KMS-11 (cell line): ENCODE measurements around the gene YAF2.

ENCODE experiments used
- H2AFZ ChIP-seq: fragments of 200-600 bp; sonication (generic); 2 replicates; pipeline ENCODE4 v1.6.1; 2016; ENCODE audit warnings: antibody characterized with exemption, mixed run types, low read depth
- H3K27ac ChIP-seq: fragments of 200-600 bp; sonication (generic); 2 replicates; pipeline ENCODE4 v1.6.1; 2016; ENCODE audit warnings: mild to moderate bottlenecking, mixed run types
- H3K27me3 ChIP-seq: fragments of 200-600 bp; sonication (generic); 2 replicates; pipeline ENCODE4 v1.6.1; 2017; ENCODE audit warnings: mild to moderate bottlenecking, low read depth, mixed run types, moderate library complexity; ENCODE audit not compliant: insufficient read depth
- H3K36me3 ChIP-seq: fragments of 200-600 bp; sonication (generic); 2 replicates; pipeline ENCODE4 v1.6.1; 2017; ENCODE audit warnings: mild to moderate bottlenecking, mixed run types; ENCODE audit not compliant: insufficient read depth
- H3K4me1 ChIP-seq: fragments of 200-600 bp; sonication (generic); 2 replicates; pipeline ENCODE4 v1.6.1; 2016; ENCODE audit warnings: mild to moderate bottlenecking, low read depth, mixed run types; ENCODE audit not compliant: poor library complexity, severe bottlenecking
- H3K4me2 ChIP-seq: fragments of 200-600 bp; sonication (generic); 2 replicates; pipeline ENCODE4 v1.7.0; 2016; ENCODE audit warnings: mild to moderate bottlenecking, mixed run types
- H3K4me3 ChIP-seq: fragments of 200-600 bp; sonication (generic); IDR thresholded peaks from 2 replicates; pipeline ENCODE4 v1.6.1; 2017; ENCODE audit warnings: low read depth, low read length, mixed read lengths; ENCODE audit not compliant: insufficient read depth
- H3K79me2 ChIP-seq: fragments of 200-600 bp; sonication (generic); 2 replicates; pipeline ENCODE4 v1.6.1; 2016; ENCODE audit warnings: low read depth, mixed run types; ENCODE audit not compliant: insufficient read depth
- H3K9ac ChIP-seq: fragments of 200-600 bp; sonication (generic); 2 replicates; pipeline ENCODE4 v1.6.1; 2016; ENCODE audit warnings: mild to moderate bottlenecking, mixed run types
- H4K20me1 ChIP-seq: fragments of 200-600 bp; sonication (generic); 2 replicates; pipeline ENCODE4 v1.6.1; 2016; ENCODE audit warnings: mild to moderate bottlenecking, mixed run types; ENCODE audit not compliant: insufficient read depth
- TF ChIP-seq, protein P1 (sequence below): fragments of 200-600 bp; sonication (generic); conservative IDR thresholded peaks from 2 replicates; pipeline ENCODE4 v1.6.1; 2017; ENCODE audit warnings: low read depth, mild to moderate bottlenecking, antibody characterized with exemption, low read length, moderate library complexity, mixed read lengths

YAF2 gene

DNA sequence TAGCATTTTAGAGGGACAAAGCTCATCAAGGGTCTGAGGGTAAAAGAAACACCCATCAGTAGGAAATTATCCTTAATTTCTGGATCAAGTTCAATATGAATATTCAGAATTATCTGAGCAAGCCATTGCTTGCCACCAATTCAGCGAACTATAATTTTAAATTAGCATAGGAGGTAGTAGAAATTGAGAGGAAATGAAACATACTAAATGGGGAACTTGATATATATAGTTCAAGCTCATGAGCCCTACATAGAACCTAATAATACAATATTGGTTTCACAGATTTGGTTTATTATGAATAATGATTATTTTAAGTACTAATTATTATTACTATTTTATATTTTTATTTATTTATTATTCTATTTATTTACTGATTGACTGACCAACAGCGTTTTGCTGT lies 51.3 kb downstream of the YAF2 start:
- H3K27me3 ChIP-seq, result no peaks in the 10 kb centered on the region
- no peaks in the 10 kb centered on the region for H3K36me3 ChIP-seq
- no peak overlapping the region for H3K4me2 ChIP-seq
- no peaks in the 10 kb centered on the region for H3K4me1 ChIP-seq
- no peak overlapping the region for H3K4me3 ChIP-seq
- no peaks in the 10 kb centered on the region for H3K79me2 ChIP-seq
- no peaks in the 10 kb centered on the region for H4K20me1 ChIP-seq
- TF ChIP-seq, protein P1, sequence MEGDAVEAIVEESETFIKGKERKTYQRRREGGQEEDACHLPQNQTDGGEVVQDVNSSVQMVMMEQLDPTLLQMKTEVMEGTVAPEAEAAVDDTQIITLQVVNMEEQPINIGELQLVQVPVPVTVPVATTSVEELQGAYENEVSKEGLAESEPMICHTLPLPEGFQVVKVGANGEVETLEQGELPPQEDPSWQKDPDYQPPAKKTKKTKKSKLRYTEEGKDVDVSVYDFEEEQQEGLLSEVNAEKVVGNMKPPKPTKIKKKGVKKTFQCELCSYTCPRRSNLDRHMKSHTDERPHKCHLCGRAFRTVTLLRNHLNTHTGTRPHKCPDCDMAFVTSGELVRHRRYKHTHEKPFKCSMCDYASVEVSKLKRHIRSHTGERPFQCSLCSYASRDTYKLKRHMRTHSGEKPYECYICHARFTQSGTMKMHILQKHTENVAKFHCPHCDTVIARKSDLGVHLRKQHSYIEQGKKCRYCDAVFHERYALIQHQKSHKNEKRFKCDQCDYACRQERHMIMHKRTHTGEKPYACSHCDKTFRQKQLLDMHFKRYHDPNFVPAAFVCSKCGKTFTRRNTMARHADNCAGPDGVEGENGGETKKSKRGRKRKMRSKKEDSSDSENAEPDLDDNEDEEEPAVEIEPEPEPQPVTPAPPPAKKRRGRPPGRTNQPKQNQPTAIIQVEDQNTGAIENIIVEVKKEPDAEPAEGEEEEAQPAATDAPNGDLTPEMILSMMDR, result no peak
- H2AFZ ChIP-seq, result no peak overlapping the region
- no peak overlapping the region for H3K27ac ChIP-seq
- no peak overlapping the region for H3K9ac ChIP-seq

DNA sequence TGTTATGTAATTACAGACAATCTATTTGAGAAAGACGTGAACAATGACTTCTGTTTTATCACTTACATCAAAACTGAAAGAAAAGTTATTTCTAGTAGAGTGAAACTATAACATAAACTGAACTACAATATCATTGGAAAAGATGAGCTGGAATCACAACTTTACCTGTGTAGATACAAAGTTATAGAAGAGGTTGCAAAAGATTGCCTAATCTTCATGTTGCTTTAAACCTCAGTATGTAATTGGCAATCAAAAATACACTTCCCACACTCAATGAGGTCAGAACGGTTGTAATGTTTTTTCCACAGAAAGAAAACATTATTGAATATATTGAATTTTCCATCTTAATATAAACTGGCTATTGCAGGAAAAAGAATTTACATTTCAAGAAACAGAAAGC lies 55.7 kb downstream of the YAF2 start:
- Histone ChIP-seq H3K4me1 (no peaks in the 10 kb centered on the region), H3K79me2 (no peaks in the 10 kb centered on the region), H3K27me3 (no peaks in the 10 kb centered on the region), H4K20me1 (no peaks in the 10 kb centered on the region), H3K9ac (no peak overlapping the region), H3K4me2 (no peak overlapping the region), H2AFZ (no peak overlapping the region), H3K4me3 (no peak overlapping the region), H3K36me3 (no peaks in the 10 kb centered on the region), H3K27ac (no peak overlapping the region)
- TF ChIP-seq, protein P1, result no peak

DNA sequence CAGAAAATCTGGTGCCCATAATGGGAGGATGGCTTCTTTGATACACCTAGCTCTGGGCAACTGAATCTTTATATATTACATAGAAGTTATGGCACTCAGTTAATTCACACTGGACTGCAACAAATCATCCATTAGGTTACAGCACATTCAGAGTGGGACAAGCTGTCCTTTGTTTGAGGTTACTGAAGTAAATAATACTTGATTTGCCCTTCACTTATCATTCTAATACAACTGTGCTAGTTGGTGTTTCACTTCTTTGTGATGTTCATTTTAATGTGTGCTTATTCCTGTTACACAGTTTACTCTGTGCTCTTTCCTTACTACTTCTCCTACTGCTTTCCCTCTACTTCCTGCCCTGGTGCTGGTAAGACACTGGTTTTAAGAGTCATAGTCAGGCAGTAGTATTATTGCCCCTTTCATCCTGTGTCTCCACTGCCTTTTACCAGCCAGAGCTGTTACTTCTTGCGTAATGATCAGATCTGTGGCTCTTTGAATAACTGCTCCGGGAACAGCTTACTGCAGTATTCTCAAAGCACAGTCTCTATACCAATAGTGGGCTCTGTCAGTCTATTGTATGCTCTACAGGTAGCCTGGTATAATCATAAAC lies 57.0 kb downstream of the YAF2 start:
- H3K4me3 ChIP-seq, result no peak overlapping the region
- H3K4me2 ChIP-seq, result no peak overlapping the region
- no peaks in the 10 kb centered on the region for H3K36me3 ChIP-seq
- TF ChIP-seq, protein P1, result no peak
- no peak overlapping the region for H3K27ac ChIP-seq
- no peaks in the 10 kb centered on the region for H3K4me1 ChIP-seq
- H3K79me2 ChIP-seq, result no peaks in the 10 kb centered on the region
- H4K20me1 ChIP-seq, result no peaks in the 10 kb centered on the region
- H3K9ac ChIP-seq, result no peak overlapping the region
- no peak overlapping the region for H2AFZ ChIP-seq
- no peaks in the 10 kb centered on the region for H3K27me3 ChIP-seq

DNA sequence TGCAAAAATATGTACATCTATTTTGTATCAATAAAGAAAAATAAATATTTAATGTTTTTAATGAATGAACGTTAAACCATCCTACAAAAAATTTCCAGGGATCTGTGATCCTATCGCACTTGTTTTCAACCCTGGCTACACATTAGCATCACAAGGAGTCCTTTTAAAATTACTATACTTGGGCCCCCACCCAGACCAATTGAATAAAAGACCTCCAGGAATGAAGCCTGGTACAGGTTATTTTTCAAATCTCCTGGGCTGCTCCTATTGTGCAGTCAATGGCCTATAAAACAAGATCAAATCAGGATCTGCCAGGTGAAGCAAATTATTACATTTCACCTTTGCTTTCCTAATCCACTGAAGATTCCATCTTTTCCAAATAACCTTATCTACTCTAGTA lies 59.9 kb downstream of the YAF2 start:
- H3K27ac ChIP-seq, result no peak overlapping the region
- no peaks in the 10 kb centered on the region for H3K79me2 ChIP-seq
- no peaks in the 10 kb centered on the region for H4K20me1 ChIP-seq
- H3K36me3 ChIP-seq, result no peaks in the 10 kb centered on the region
- no peaks in the 10 kb centered on the region for H3K27me3 ChIP-seq
- no peaks in the 10 kb centered on the region for H3K4me1 ChIP-seq
- no peak overlapping the region for H3K4me2 ChIP-seq
- no peak overlapping the region for H3K4me3 ChIP-seq
- no peak overlapping the region for H3K9ac ChIP-seq
- TF ChIP-seq, protein P1, result no peak
- no peak overlapping the region for H2AFZ ChIP-seq
